Vagina (tissue), 2 donors: ENCODE measurements around the gene NCKAP5L. TPM values are rescaled to one million over a fixed set of nuclear protein-coding genes. Genes with fewer than 3 reads are reported as not detected.

Experiments used
- DNase-seq, 2 donors: peaks; one replicate each; pipeline ENCODE4 v3.0.0-alpha.2; 2017; ENCODE audit errors: extremely low spot score in 2 of 2
- H3K27ac ChIP-seq: fragments of 200-600 bp; sonication (generic); one replicate; pipeline ENCODE4 v1.5.1; 2019
- H3K27me3 ChIP-seq: fragments of 200-600 bp; sonication (generic); one replicate; pipeline ENCODE4 v1.5.1; 2019
- H3K36me3 ChIP-seq, 2 donors: fragments of 200-600 bp; sonication (generic); one replicate each; pipeline ENCODE4 v1.5.1; 2017 to 2019
- H3K4me1 ChIP-seq: fragments of 200-600 bp; sonication (generic); one replicate; pipeline ENCODE4 v1.5.1; 2019
- H3K4me3 ChIP-seq, 2 donors: fragments of 200-600 bp; sonication (generic); 1 replicate in 1 of 2; 2 replicates in 1 of 2; pipeline ENCODE4 v1.5.1; 2016 to 2019
- H3K9me3 ChIP-seq: fragments of 200-600 bp; sonication (generic); one replicate; pipeline ENCODE4 v1.5.1; 2019
- CTCF ChIP-seq, 3 experiments: fragments of 450-650 bp in 2 of 3; fragments of 200-600 bp in 1 of 3; sonication (generic) in 1 of 3; IDR thresholded peaks; one replicate each; pipeline ENCODE4 v1.5.1; 2017 to 2019; ENCODE audit warnings: antibody characterized with exemption in 3 of 3, mild to moderate bottlenecking in 2 of 3, moderate library complexity in 2 of 3
- POLR2A ChIP-seq, 2 donors: fragments of 450-650 bp; IDR thresholded peaks; one replicate each; pipeline ENCODE4 v1.6.1; 2017; ENCODE audit warnings: antibody characterized with exemption in 2 of 2, mild to moderate bottlenecking in 2 of 2, moderate library complexity in 2 of 2
- POLR2AphosphoS5 ChIP-seq, 2 donors: sonication (generic); formaldehyde crosslinking; IDR thresholded peaks; one replicate each; pipeline ENCODE4 v1.9.0; 2017; ENCODE audit warnings: antibody characterized with exemption in 2 of 2, mild to moderate bottlenecking in 2 of 2, low read depth in 1 of 2; ENCODE audit not compliant: insufficient read depth in 1 of 2
- intact Hi-C: fragments of 100-400 bp; cut with DNase I; formaldehyde crosslinking; loops from one replicate; pipeline ENCODE4 v1.15.1; 2023
- total RNA-seq: library from RNA; depleted of rRNA; stranded (reverse); fragments of >200 nt; gene quantifications from one replicate; pipeline ENCODE4 v1.2.3, GENCODE V29; 2016

NCKAP5L gene
- total RNA-seq, 1 donor from 2014 or later: 15.7 TPM

DNA sequence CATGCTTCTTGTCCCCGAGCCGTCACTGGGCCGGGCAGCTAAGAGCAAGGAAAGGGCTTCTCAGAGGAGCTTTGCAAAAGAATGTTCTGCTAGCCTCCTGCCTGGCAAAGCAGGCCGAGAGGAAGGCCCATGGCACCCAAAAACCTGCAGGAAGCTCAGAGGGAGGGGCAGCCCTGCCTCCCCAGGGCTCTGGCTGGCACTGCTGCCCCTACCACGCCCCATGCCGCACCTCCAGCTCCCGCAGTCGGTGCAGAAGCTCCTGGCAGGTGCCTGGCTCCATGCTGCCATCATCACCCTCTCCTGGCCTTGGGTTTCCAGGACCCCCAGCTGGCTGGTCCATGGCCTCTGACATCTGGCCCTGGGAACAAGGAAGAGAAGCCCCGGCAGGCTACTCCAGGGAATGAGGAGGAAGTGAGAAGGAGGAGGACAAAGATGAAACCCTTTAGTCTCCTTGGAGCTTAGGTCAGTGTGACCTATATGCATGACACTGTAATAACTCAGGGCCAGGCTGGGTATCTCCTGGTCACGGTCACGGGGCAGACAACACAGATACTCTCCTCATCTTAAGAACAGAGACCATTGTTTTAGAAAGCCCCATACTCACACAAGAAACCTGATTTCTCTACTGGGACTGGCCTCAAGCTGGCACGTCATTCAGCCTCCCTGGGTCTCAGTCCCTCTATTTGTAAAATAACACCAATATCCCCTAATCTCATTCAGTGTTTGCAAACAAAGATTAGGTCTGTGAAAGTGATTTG, 24.3 kb downstream of the NCKAP5L start:
- H3K9me3 ChIP-seq: no peaks in the 10 kb centered on the region
- TF ChIP-seq POLR2A (IDR thresholded peaks at IDR 0.05) (no peak), CTCF (IDR thresholded peaks at IDR 0.05) (no peak), POLR2AphosphoS5 (IDR thresholded peaks at IDR 0.05; ENCODE audit: insufficient read depth in 1 of 2, low read depth in 1 of 2) (no peak)
- no peak overlapping the region for H3K4me3 ChIP-seq
- peaks cover 5% of the 10 kb centered on the region for H3K4me1 ChIP-seq
- H3K36me3 ChIP-seq: peaks cover 0 to 48% of the 10 kb centered on the region in 2 donors
- intact Hi-C loops: no loop called here
- DNase-seq: no peak
- no peak overlapping the region for H3K27ac ChIP-seq
- no peaks in the 10 kb centered on the region for H3K27me3 ChIP-seq

GRCh38 chr12:49801141-49802063, 26.8 kb downstream of the NCKAP5L start:
- Histone ChIP-seq H3K4me1 (no peaks in the 10 kb centered on the region), H3K27ac (no peak overlapping the region), H3K27me3 (no peaks in the 10 kb centered on the region), H3K9me3 (no peaks in the 10 kb centered on the region), H3K36me3 (peaks cover 4 to 65% of the 10 kb centered on the region in 2 donors), H3K4me3 (no peak overlapping the region)
- intact Hi-C loops: no loop called here
- TF ChIP-seq POLR2AphosphoS5 (IDR thresholded peaks at IDR 0.05; ENCODE audit: insufficient read depth in 1 of 2, low read depth in 1 of 2) (no peak), POLR2A (IDR thresholded peaks at IDR 0.05) (no peak), CTCF (IDR thresholded peaks at IDR 0.05) (no peak)
- no peak for DNase-seq

GRCh38 chr12:49800421-49801140, 27.6 kb downstream of the NCKAP5L start:
- Histone ChIP-seq H3K9me3 (no peaks in the 10 kb centered on the region), H3K36me3 (peaks cover 4 to 64% of the 10 kb centered on the region in 2 donors), H3K4me1 (no peaks in the 10 kb centered on the region), H3K27ac (no peak overlapping the region), H3K4me3 (no peak overlapping the region), H3K27me3 (no peaks in the 10 kb centered on the region)
- intact Hi-C loops: no loop called here
- TF ChIP-seq CTCF (IDR thresholded peaks at IDR 0.05) (no peak), POLR2AphosphoS5 (IDR thresholded peaks at IDR 0.05; ENCODE audit: insufficient read depth in 1 of 2, low read depth in 1 of 2) (no peak), POLR2A (IDR thresholded peaks at IDR 0.05) (no peak)
- DNase-seq: no peak

DNA sequence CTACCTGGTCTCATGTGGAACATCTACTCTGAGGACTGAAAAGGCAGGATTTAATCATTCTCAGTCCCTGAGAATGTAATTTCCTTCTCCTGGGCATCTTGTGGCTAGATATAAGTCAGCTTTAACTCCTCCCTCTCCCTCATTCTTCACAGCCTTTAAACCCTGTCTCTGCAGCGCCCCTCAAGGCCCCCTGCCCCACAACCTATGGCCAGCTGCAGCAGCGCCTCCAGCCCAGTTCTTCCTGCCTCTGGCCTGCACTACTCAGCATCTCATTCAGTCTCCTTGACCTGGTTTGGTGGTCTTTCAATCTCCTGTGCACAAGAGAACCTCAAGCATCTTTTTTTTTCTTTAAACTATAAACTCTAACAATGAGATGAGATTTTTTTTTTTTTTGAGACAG, 29.3 kb downstream of the NCKAP5L start:
- Histone ChIP-seq H3K4me1 (no peaks in the 10 kb centered on the region), H3K9me3 (no peaks in the 10 kb centered on the region), H3K36me3 (peaks cover 4 to 50% of the 10 kb centered on the region in 2 donors), H3K27ac (no peak overlapping the region), H3K27me3 (no peaks in the 10 kb centered on the region), H3K4me3 (no peak overlapping the region)
- intact Hi-C loops: no loop called here
- TF ChIP-seq POLR2A (IDR thresholded peaks at IDR 0.05): no peak
- TF ChIP-seq CTCF (IDR thresholded peaks at IDR 0.05): no peak
- no peak for TF ChIP-seq POLR2AphosphoS5 (IDR thresholded peaks at IDR 0.05; ENCODE audit: insufficient read depth in 1 of 2, low read depth in 1 of 2)
- DNase-seq: no peak
